K562 (cell line): ENCODE measurements around the gene ARHGAP32.

ENCODE experiments used
- CHD4 ChIP-seq: fragments of 200-600 bp; sonication (generic); IDR thresholded peaks from 3 replicates; pipeline ENCODE4 v1.6.1; 2012; ENCODE audit warnings: low read depth, mild to moderate bottlenecking, mixed read lengths, low read length, inconsistent platforms; ENCODE audit not compliant: insufficient read depth, insufficient replicate concordance, poor library complexity, severe bottlenecking
- EHMT2 ChIP-seq: fragments of 450-650 bp; IDR thresholded peaks from 2 replicates; pipeline ENCODE4 v1.6.1; 2018; ENCODE audit warnings: antibody characterized with exemption
- FOXA1 ChIP-seq: fragments of 450-650 bp; IDR thresholded peaks from 2 replicates; pipeline ENCODE4 v1.6.1; 2016; ENCODE audit warnings: mild to moderate bottlenecking, borderline replicate concordance
- NCOA6 ChIP-seq: fragments of 450-650 bp; IDR thresholded peaks from 2 replicates; pipeline ENCODE4 v1.6.1; 2017; ENCODE audit warnings: mild to moderate bottlenecking
- TF ChIP-seq, protein P1 (sequence below), 3 experiments: IDR thresholded peaks in 2 of 3; conservative IDR thresholded peaks in 1 of 3; 2 replicates each; pipeline ENCODE4 v1.5.1; 2011 to 2012; ENCODE audit warnings: low read length in 3 of 3, mild to moderate bottlenecking in 3 of 3, control low read depth in 2 of 3, improper control_type of control experiment in 1 of 3, inconsistent platforms in 1 of 3, low read depth in 1 of 3, mixed read lengths in 1 of 3, moderate library complexity in 1 of 3; ENCODE audit not compliant: insufficient read depth in 2 of 3
- TF ChIP-seq, protein P2 (sequence below): fragments of 450-650 bp; IDR thresholded peaks from 2 replicates; pipeline ENCODE4 v1.6.1; 2016; ENCODE audit warnings: low read depth, mild to moderate bottlenecking, moderate library complexity

DNA sequence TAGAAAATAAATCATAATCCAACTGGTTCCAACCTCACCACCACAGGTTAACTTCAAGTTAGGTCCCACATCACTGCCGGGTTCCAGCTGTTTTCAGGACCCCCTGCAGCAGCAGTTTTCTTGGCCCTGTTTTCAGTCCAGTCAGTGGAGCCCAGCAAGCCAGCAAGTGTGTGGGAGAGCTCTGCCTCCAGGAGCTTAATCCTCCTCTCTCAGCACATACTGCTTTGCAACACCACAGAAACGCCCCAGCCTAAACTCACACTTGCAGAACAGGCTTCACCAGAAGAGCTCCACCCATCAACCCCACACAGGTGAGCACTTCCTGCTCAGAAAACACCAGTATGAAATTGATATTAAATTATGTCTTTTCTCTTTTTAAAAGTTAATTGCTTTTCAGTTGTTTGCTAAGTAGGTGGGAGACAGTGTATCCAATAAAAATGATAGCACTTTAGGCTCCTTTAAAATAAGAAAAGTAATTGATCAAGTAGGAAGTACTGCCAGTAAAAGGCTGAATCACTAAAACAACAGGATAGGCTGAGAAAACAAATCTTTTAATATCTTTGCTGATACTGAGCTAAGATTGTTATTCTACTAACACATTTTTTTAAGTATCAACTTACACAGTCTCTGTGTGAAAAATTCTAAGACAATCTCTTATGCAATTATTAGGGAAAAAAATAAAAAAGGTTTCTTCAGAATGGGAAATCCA lies 168.0 kb downstream of the ARHGAP32 start:
- TF ChIP-seq, protein P1, sequence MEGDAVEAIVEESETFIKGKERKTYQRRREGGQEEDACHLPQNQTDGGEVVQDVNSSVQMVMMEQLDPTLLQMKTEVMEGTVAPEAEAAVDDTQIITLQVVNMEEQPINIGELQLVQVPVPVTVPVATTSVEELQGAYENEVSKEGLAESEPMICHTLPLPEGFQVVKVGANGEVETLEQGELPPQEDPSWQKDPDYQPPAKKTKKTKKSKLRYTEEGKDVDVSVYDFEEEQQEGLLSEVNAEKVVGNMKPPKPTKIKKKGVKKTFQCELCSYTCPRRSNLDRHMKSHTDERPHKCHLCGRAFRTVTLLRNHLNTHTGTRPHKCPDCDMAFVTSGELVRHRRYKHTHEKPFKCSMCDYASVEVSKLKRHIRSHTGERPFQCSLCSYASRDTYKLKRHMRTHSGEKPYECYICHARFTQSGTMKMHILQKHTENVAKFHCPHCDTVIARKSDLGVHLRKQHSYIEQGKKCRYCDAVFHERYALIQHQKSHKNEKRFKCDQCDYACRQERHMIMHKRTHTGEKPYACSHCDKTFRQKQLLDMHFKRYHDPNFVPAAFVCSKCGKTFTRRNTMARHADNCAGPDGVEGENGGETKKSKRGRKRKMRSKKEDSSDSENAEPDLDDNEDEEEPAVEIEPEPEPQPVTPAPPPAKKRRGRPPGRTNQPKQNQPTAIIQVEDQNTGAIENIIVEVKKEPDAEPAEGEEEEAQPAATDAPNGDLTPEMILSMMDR (IDR thresholded peaks at IDR 0.05 in 2 of 3, conservative IDR thresholded peaks at IDR 0.05 in 1 of 3; ENCODE audit: insufficient read depth in 2 of 3, low read depth in 1 of 3, low read length in 3 of 3): no peak
- TF ChIP-seq CHD4: no peak
- no peak for TF ChIP-seq NCOA6
- TF ChIP-seq, protein P2, sequence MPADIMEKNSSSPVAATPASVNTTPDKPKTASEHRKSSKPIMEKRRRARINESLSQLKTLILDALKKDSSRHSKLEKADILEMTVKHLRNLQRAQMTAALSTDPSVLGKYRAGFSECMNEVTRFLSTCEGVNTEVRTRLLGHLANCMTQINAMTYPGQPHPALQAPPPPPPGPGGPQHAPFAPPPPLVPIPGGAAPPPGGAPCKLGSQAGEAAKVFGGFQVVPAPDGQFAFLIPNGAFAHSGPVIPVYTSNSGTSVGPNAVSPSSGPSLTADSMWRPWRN: no peak
- TF ChIP-seq FOXA1: no peak
- TF ChIP-seq EHMT2: no peak
